HG03521 (cell line): Measurements from ENCODE around the gene FADS1.

ENCODE experiments used
- ATAC-seq: cut with Tn5 transposase; IDR thresholded peaks from one replicate; pipeline ENCODE4 v1.9.1; 2021; ENCODE audit warnings: mild to moderate bottlenecking, moderate library complexity; ENCODE audit not compliant: unreplicated experiment

FADS1 gene

DNA sequence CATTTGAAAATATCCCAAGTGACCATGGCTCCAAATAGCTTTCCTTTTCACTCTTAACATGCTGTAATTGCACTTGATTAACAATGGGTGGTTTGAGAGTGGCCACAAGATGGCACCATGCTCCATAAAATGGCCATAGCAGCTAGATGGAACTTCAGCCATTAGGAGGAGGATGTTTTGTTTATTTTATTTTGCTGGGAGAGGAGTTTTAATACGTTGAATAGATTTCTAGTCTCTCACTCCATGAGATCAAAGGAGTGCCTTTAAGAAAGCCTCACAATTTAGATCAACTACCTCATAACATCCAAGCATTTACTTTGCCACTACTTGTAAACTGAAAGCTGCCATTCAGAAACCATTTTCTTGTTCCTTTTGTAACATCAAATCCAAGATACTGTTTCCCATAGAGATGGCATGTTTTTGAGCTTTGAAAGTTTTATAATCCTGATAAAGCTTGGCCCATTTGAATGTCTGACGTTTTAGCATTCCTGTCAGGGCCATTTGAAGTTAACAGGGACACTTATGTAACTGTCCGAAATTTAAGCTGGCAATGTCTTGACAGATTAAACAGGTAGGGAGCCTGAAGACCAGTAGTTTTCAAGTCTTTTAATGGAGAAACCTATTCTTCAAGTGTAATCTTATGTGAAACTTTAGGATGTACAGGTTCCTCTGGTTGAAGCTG is 19.4 kb downstream of the FADS1 start:
- ATAC-seq: no peak

DNA sequence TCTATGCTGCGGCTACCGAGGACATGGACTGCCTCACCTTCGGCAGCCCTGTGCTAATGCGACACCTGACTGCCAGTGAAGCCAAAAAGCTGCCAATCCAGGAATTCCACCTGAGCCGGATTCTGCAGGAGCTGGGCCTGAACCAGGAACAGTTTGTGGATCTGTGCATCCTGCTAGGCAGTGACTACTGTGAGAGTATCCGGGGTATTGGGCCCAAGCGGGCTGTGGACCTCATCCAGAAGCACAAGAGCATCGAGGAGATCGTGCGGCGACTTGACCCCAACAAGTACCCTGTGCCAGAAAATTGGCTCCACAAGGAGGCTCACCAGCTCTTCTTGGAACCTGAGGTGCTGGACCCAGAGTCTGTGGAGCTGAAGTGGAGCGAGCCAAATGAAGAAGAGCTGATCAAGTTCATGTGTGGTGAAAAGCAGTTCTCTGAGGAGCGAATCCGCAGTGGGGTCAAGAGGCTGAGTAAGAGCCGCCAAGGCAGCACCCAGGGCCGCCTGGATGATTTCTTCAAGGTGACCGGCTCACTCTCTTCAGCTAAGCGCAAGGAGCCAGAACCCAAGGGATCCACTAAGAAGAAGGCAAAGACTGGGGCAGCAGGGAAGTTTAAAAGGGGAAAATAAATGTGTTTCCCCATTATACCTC is 20.8 kb downstream of the FADS1 start:
- no peak for ATAC-seq

GRCh38 chr11:61795459-61795858 is 21.3 kb downstream of the FADS1 start:
- ATAC-seq: no peak

GRCh38 chr11:61794579-61794978 is 22.2 kb downstream of the FADS1 start:
- no peak for ATAC-seq

DNA sequence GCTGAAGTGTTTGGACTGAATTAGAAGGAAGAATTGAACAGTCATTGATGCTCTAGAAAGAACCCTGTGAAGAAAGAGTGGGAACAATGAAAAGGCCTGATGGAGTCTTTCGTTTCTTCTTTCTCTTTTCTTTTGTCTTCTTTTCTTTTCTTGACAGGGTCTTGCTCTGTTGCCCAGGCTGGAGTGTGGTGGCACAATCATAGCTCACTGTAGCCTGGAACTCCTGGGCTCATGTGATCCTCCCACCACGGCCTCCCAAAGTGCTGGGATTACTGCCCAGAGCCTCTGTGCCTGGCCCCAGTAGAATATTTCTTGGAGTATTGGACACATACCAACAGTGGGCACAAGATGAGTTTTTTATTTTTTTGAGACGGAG is 23.0 kb downstream of the FADS1 start:
- no peak for ATAC-seq

GRCh38 chr11:61793083-61793828 is 23.5 kb downstream of the FADS1 start:
- no peak for ATAC-seq

DNA sequence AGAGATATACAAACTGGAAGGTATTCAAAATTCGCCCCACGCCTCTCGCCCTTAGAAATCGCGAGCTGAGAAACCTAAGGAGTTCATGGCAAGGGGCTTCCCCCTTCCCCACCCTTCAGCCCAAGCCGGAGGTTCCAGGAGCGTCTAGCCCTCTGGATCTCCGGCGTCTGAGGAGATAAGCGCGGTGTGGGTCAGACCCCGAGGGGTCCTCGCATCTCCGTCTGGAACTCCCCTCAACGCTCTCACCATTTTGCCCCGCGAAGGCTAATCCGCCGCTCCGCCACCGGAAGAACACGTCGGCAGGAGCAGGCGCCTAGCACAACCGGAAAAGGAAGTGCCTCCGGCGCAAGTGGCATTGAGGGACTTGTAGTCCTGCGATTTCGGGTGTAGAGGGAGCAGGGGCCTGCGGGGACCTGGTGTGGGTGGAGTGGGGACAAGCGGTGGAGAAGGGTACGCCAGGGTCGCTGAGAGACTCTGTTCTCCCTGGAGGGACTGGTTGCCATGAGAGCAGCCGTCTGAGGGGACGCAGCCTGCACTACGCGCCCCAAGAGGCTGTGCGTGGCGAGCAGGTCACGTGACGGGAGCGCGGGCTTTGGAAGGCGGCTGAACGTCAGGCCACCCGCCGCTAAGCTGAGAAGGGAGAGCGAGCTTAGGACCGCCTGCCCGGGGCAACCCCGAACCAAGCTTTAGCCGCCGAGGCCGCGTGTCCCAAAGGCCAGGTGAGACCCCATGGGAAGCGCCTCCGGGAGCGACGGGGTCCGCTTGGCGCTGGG is 24.3 kb downstream of the FADS1 start, which contains the start of the genes FEN1 and TMEM258:
TSS of gene FEN1 (plus strand) at position 602 of the 773 bp plus-strand sequence. CDS start 2,451 bp downstream, outside the sequence.
TSS of gene TMEM258 (minus strand) at position 290 of the 773 bp plus-strand sequence. CDS start at position 249, 41 bp downstream.
- peak; percentile 80 for ATAC-seq

GRCh38 chr11:61791737-61792309 is 25.0 kb downstream of the FADS1 start:
- peak; percentile 14 for ATAC-seq

DNA sequence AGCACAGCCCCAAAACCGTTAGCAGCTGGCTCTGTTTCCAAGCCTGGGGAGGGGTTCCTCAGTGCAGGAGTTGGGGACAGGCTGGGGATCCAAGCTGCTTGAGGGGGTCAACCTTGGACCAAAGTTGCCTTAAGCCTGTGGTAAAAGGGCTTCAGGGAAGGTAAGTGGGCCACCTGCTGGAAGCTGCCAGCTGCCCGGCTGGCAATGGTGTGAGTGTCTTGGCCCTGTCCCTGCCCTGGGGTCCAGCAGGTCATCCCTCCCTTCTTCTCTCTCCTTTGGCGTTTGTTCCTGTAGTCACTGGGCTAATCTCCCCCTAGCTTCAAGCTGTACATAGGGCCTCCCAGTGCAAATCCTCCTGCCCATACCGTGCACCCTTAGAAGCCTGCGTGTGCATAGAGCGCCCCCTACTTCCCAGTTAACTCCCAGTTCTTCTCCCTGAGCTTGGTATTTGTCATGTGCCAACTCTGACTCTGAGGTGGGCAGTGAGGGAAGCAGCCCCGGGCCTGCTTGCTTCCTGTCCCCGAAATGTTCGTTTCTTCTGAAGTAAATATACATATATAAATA is 28.8 kb downstream of the FADS1 start:
- ATAC-seq: no peak

- no peak for ATAC-seq
These were observed 30.9 kb downstream of the FADS1 start for GRCh38 chr11:61785837-61786402.

DNA sequence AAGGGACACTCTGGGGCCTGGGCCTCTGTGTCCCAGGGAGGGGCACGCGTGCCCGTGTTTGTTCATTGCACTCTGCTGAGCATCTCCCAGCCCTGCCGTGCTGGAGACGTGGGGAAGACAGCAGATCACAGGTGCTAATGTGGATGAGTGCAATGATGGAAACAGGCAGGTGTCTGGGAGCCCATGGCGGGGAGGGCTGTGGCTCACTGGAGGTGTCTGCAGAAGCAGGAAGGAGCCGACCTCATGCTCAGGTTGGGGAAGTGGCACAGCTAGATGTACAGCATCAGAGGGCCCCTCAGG is 32.3 kb downstream of the FADS1 start:
- no peak for ATAC-seq

DNA sequence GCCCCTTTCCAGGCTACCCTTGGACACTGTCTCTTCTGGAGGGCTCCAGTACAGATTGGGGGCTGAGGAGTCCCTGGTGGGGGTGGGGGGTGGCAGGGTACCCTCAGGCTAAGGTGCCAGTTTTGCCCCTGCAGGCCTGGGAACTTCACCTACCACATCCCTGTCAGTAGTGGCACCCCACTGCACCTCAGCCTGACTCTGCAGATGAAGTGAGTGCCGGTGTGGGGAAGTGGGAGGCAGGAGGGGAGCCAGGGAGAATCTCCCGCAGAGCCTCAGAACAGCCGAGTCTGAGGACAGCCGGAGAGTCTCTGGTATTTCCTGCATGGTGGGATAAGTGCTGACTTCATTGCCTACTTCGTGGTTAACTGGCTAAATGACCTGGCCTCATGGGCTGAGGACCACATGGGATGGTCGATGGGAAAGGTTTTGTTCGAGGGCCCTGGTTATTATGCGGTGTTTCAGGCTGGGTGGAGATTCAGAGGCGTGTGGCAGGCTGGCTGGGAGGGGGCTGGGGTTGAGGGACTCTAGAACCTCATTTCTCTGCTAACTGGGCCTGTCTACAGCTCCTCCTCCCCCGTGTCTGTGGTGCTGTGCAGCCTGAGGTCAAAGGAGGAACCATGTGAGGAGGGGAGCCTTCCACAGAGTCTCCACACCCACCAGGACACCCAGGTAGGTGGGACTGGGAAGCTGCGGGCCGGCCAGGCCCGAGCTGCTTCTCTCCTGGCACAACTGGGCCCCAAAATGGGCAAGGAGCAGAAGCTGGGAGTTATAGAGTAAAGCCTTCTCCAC is 32.9 kb downstream of the FADS1 start:
- no peak for ATAC-seq

DNA sequence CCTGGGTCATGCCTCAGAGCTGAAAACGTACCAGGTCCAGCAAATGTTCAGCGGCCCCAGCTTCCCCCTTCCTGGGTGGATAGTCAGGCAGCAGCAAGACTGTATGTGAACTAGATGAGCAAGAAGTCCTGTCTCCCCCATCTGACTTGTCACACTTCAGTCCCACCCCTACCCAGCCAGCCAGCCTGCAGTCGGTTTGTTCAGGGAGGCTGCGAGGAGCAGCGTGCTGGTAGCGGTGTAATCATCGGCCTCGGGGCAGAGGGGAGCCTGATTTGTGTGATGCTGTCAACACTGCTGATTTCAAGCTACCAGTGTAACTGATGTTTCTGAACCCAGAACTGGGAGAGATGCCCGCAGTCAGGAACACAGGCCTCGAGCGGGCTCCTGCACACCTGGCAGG is 34.0 kb downstream of the FADS1 start:
- ATAC-seq: no peak

GRCh38 chr11:61782299-61782698 is 34.5 kb downstream of the FADS1 start:
- no peak for ATAC-seq

GRCh38 chr11:61781585-61781984 is 35.2 kb downstream of the FADS1 start:
- ATAC-seq: no peak

GRCh38 chr11:61780581-61781162 is 36.1 kb downstream of the FADS1 start:
- ATAC-seq: no peak

GRCh38 chr11:61779666-61780525 is 36.9 kb downstream of the FADS1 start:
- ATAC-seq: no peak
